SHP77 treated with DMSO at 0.1 percent for 48 hours (cell line): ENCODE data around the gene FBXO38.

Experiments
- DNase-seq: peaks from one replicate; lab custom pipeline; 2025; lab: John Stamatoyannopoulos, UW

Gene FBXO38

GRCh38 chr5:148477429-148477828, 93.7 kb downstream of the FBXO38 start:
- no peak for DNase-seq

- no peak for DNase-seq
Measured at GRCh38 chr5:148482196-148482595, 98.4 kb downstream of the FBXO38 start.

GRCh38 chr5:148482697-148483462, 99.1 kb downstream of the FBXO38 start:
- no peak for DNase-seq

GRCh38 chr5:148483750-148484149, 100.0 kb downstream of the FBXO38 start:
- no peak for DNase-seq

GRCh38 chr5:148484651-148485050, 100.9 kb downstream of the FBXO38 start:
- no peak for DNase-seq

GRCh38 chr5:148486456-148486855, 102.7 kb downstream of the FBXO38 start:
- DNase-seq, result no peak

GRCh38 chr5:148488757-148489156, 105.0 kb downstream of the FBXO38 start:
- DNase-seq, result no peak

- no peak for DNase-seq
Measured at GRCh38 chr5:148491015-148491792, 107.4 kb downstream of the FBXO38 start.

GRCh38 chr5:148491793-148492184, 108.0 kb downstream of the FBXO38 start:
- no peak for DNase-seq

- DNase-seq, result no peak
Measured at GRCh38 chr5:148492351-148492750, 108.6 kb downstream of the FBXO38 start.
